WI38 (cell line): ENCODE results near the gene FLVCR1.
"Not testable (repeated sequence)": the region's sequence is repeated elsewhere in the genome, so short reads cannot be mapped to it uniquely, and the experiment has no call there.

Experiments used
- H3K4me3 ChIP-seq: 2 replicates; pipeline ENCODE4 v1.5.1; 2011; ENCODE audit warnings: low read depth, mild to moderate bottlenecking, control low read depth, low read length
- TF ChIP-seq, protein P1 (sequence below): IDR thresholded peaks from 2 replicates; pipeline ENCODE4 v1.5.1; 2012; ENCODE audit warnings: low read depth, mild to moderate bottlenecking, control low read depth, low read length

The FLVCR1 gene

DNA sequence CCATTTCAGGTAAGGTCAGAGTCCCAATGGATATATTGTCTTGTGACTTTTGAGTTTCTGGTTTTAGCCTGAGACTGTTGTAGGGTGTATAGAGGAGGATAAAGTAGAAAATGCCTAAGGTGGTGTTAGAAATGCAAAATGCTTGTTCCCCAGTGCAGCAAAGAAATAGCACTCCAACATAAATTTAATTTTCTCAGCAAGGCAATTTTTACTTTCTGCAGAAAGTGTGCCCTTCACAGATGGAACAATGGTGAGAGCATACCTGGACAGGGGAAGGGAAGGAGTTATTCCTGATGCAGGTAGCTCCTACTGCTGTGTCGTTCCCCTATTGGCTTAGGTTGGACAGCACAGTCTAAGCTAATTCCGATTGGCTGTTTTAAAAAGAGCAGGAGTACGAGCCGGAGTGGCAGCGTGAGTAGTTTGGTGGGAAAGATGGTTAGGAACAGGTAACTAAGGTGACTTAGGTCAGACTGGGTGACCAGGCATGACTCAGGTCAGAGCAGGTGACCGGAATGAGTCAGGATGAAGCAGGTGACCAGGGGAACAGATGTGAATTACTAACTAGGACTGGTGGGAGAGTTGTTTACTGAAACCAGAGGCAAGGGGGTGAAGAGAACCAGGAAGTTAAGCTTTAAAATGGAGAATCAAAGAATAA lies 32.1 kb upstream of the FLVCR1 start:
- TF ChIP-seq, protein P1, sequence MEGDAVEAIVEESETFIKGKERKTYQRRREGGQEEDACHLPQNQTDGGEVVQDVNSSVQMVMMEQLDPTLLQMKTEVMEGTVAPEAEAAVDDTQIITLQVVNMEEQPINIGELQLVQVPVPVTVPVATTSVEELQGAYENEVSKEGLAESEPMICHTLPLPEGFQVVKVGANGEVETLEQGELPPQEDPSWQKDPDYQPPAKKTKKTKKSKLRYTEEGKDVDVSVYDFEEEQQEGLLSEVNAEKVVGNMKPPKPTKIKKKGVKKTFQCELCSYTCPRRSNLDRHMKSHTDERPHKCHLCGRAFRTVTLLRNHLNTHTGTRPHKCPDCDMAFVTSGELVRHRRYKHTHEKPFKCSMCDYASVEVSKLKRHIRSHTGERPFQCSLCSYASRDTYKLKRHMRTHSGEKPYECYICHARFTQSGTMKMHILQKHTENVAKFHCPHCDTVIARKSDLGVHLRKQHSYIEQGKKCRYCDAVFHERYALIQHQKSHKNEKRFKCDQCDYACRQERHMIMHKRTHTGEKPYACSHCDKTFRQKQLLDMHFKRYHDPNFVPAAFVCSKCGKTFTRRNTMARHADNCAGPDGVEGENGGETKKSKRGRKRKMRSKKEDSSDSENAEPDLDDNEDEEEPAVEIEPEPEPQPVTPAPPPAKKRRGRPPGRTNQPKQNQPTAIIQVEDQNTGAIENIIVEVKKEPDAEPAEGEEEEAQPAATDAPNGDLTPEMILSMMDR = no peak
- no peak overlapping the region for H3K4me3 ChIP-seq

DNA sequence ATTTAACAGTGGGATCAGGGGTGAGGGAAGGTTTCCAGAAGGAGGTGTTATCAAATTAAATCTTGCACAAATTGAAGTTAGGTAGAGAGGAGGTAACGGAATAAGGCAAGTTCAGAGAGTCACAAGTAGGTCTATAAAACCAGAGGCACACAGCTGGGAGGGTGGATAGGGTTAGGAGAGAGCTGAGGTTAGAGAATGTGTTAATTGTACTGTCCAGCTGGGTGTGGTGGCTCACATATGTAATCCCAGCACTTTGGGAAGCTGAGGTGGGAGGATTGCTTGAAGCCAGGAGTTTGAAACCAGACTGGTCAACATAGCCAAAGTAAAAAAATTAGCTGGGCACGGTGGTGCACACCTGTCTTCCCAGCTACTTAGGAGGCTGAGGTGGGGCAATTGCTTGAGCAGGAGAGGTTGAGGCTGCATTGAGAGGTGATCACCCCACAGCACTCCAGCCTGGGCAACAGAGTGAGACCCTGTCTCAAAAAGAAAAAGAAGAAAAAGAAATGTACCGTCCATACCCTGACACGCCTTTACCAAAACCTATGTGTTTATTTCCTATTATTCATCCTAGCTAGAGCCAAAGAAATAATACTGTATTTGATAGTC lies 30.8 kb upstream of the FLVCR1 start:
- H3K4me3 ChIP-seq = no peak overlapping the region

DNA sequence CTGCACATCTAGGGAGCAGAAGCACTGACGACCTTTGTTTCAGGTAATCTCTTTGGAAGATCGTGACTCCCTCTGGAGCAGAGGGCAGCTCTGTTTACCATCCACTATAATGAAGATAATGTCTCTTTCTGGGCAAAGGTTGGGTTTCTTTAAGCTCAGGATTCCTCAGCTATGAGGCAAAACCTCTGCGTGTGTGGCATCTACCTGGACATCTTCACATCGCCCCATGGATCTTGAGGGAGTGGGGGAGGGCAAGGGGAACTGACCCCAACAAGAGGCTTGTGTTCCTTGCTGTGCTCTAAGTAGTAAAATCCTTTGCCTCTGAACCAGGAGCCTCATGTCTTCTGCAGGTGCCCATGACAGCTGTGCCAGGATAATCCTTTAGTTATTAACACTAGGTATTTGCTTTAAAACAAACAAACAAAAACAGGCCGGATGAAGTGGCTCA lies 30.2 kb upstream of the FLVCR1 start:
- TF ChIP-seq, protein P1 = no peak
- no peak overlapping the region for H3K4me3 ChIP-seq

More for the DNA sequence above, 30.8 kb upstream of the FLVCR1 start:
- TF ChIP-seq, protein P1 = no peak

DNA sequence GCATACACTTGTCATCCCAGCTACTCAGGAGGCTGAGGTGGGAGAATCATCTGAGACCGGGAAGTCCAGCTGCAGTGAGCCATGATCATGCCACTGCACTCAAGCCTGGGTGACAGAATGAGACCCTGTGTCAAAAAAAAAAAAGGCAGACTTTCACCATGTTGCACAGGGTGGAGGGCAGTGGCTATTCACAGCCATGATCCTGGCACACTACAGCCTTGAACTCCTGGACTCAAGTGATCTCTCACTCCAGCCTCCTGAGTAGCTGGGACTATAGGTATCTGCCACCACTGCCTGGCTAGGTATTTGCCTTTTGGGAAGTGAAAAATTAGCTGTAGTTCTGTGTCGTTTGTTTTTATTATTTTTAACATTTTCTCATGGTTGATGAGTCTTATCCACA lies 29.7 kb upstream of the FLVCR1 start:
- TF ChIP-seq, protein P1 = no peak
- H3K4me3 ChIP-seq = no peak overlapping the region

DNA sequence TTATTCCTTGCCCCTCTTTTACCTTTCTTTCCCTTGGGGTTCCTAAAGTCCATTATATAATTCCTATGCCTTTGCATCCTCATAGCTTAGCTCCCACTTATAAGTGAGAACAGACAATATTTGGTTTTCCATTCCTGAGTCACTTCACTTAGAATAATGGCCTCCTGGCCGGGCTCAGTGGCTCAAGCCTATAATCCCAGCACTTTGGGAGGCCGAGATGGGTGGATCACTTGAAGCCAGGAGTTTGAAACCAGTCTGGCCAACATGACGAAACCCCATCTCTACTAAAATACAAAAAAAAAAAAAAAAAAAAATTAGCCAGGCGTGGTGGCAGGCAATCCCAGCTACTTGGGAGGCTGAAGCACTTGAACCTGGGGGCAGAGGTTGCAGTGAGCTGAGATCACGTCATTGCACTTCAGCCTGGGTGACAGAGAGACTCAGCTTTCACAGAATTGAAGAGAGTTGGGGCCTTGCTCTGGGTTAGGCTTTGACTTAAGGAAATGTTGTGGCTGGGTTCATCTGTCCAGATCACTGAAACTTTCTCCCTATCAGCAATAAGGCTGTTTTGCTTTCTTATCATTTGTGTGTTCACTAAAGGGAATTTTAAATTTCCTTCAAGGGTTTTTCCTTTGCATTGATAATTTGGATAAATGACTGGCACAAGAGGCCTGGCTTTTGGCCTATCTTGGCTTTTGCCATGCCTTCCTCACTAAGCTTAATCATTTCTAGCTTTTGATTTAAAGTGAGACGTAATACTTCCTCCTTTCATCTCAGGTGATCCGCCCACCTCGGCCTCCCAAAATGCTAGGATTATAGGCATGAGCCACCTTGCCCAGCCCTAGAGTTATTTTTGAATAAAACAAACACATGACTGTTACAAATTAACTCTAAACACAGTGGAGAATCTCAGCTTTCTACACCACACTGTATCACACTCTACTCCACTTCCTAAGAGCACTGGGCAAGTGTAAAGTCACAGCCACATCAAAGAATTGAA lies 24.6 kb upstream of the FLVCR1 start:
- not testable (repeated sequence) for H3K4me3 ChIP-seq

DNA sequence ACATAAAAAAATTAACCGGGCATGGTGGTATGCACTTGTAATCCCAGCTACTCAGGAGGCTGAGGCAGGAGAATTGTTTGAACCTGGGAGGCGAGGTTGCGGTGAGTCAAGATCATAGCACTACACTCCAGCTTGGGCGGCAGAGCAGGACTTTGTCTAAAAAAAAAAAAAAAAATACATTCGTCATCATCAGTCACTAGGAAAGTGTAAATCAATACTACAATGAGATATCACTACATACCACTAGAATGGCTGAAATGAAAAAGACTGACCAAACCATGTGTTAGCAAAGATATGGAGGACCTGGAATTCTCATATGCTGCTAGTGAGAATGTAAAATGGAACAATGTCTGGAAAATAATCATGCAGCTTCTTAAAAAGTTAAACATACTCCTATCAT lies 19.9 kb upstream of the FLVCR1 start:
- no peak overlapping the region for H3K4me3 ChIP-seq
- TF ChIP-seq, protein P1 = no peak

DNA sequence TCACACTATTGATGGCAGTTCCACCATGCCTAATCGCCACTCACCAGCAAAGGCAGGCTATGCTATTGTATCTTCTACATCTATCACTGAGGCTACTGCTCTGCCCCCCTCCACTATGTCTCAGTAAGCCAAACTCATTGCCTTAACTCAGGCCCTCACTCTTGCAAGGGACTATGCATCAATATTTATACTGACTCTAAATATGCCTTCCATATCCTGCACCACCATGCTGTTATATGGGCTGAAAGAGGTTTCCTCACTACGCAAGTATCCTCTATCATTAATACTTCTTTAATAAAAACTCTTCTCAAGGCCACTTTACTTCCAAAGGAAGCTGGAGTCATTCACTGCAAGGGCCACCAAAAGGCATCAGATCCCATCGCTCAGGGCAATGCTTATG lies 13.6 kb upstream of the FLVCR1 start:
- not testable (repeated sequence) for H3K4me3 ChIP-seq

DNA sequence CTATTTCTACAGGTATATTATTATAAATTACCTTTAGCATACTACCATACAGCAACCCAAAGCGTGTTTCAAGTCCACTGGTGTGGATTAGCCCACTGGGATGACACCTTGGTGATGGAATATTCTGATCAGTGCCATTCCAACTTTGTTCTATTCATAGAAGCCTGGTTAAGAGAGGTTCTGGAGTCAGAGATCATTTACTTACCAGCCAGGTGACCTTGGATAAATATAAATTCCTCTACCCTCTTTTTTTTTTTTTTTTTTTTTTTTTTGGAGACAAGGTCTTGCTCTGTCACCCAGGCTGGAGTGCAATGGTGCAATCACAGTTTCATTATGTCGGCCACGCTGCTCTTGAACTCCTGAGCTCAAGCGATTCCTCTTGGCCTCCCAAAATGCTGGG lies 10.5 kb upstream of the FLVCR1 start, which contains the start of gene SPATA45:
TSS of gene SPATA45 (minus strand) at position 101 of the 400 bp plus-strand sequence. CDS start 11,500 bp downstream, outside the sequence.
- H3K4me3 ChIP-seq = no peak within 1 kb of the TSS
- TF ChIP-seq, protein P1 = no peak
